Endodermal cell (in vitro differentiated cells): ENCODE results near the gene PTPN12. TPM values are rescaled to one million over a fixed set of nuclear protein-coding genes. Genes with fewer than 3 reads are reported as not detected.

Experiments
- DNase-seq: peaks from one replicate; pipeline ENCODE4 v3.0.0-alpha.2; 2017
- H3K27ac ChIP-seq: 2 replicates; pipeline ENCODE4 v1.5.1; 2013; ENCODE audit warnings: mild to moderate bottlenecking, low read depth, low read length, moderate library complexity
- H3K27me3 ChIP-seq: 2 replicates; pipeline ENCODE4 v1.6.1; 2013; ENCODE audit warnings: mild to moderate bottlenecking, low read length, moderate library complexity; ENCODE audit not compliant: insufficient read depth, control insufficient read depth, poor library complexity, severe bottlenecking
- H3K36me3 ChIP-seq: 2 replicates; pipeline ENCODE4 v1.7.0; 2013; ENCODE audit warnings: mild to moderate bottlenecking, low read length, moderate library complexity; ENCODE audit not compliant: control insufficient read depth, insufficient read depth
- H3K4me1 ChIP-seq: one replicate; pipeline ENCODE4 v1.7.0; 2013; ENCODE audit warnings: low read length; ENCODE audit not compliant: control insufficient read depth, insufficient read depth
- H3K4me3 ChIP-seq: 2 replicates; pipeline ENCODE4 v1.5.1; 2013; ENCODE audit warnings: mild to moderate bottlenecking, low read length, moderate library complexity
- H3K9ac ChIP-seq: 2 replicates; pipeline ENCODE4 v1.6.1; 2013; ENCODE audit warnings: mild to moderate bottlenecking, low read length, moderate library complexity; ENCODE audit not compliant: poor library complexity, severe bottlenecking; ENCODE audit errors: extremely low read depth
- H3K9me3 ChIP-seq: 2 replicates; pipeline ENCODE4 v1.6.1; 2013; ENCODE audit warnings: mild to moderate bottlenecking, low read length, moderate library complexity; ENCODE audit not compliant: control insufficient read depth
- H3K27ac Mint-ChIP-seq: 2 replicates; pipeline ENCODE4 v1.8.0; 2020; ENCODE audit warnings: mixed read lengths
- H3K27me3 Mint-ChIP-seq: 2 replicates; pipeline ENCODE4 v1.8.0; 2021; ENCODE audit warnings: mild to moderate bottlenecking, mixed read lengths; ENCODE audit not compliant: insufficient read depth
- H3K36me3 Mint-ChIP-seq: 2 replicates; pipeline ENCODE4 v1.8.0; 2020; ENCODE audit warnings: low read depth, mixed read lengths
- H3K4me1 Mint-ChIP-seq: 2 replicates; pipeline ENCODE4 v1.8.0; 2020; ENCODE audit warnings: mixed read lengths
- H3K4me3 Mint-ChIP-seq: 2 replicates; pipeline ENCODE4 v1.8.0; 2020; ENCODE audit warnings: mild to moderate bottlenecking, moderate library complexity, mixed read lengths
- H3K9me3 Mint-ChIP-seq: 2 replicates; pipeline ENCODE4 v1.8.0; 2020; ENCODE audit warnings: mild to moderate bottlenecking, mixed read lengths
- CTCF ChIP-seq: fragments of 200-600 bp; sonication (generic); conservative IDR thresholded peaks from 2 replicates; pipeline ENCODE4 v1.5.0; 2021; ENCODE audit warnings: antibody characterized with exemption, mild to moderate bottlenecking
- WGBS, 2 experiments: methylation state at CpG; one replicate each; pipeline versions ENCODE4 v1.1.5 to v1.1.7; 2013; ENCODE audit warnings: missing lambda C conversion rate in 2 of 2, mixed read lengths in 1 of 2; ENCODE audit not compliant: insufficient coverage in 1 of 2, insufficient read length in 1 of 2; 5-methylcytosine and 5-hydroxymethylcytosine counted together
- total RNA-seq, 2 donors: library from RNA; stranded (reverse); fragmentation: NEBNext Ultra II Directional in 1 of 2; extraction: Animal tissue kit (Norgen Biotek cat#: 25700) in 1 of 2; gene quantifications; 2 replicates in 1 of 2; 3 replicates in 1 of 2; pipeline ENCODE4 v1.2.1, GENCODE V29; 2021

Gene PTPN12
- total RNA-seq, 2 donors from 2014 or later: 147 to 158 TPM

- peaks cover 78% of the 10 kb centered on the region for H3K36me3 ChIP-seq
- DNase-seq: no peak
Measured at GRCh38 chr7:77657427-77658224, 120.5 kb downstream of the PTPN12 start.

GRCh38 chr7:77658928-77659327 is 121.8 kb downstream of the PTPN12 start:
- no peak for DNase-seq

More at GRCh38 chr7:77657427-77658224, 120.5 kb downstream of the PTPN12 start:
- Mint-ChIP-seq H3K9me3 (no peaks in the 10 kb centered on the region), H3K27me3 (no peaks in the 10 kb centered on the region), H3K4me3 (no peak overlapping the region), H3K4me1 (no peaks in the 10 kb centered on the region), H3K27ac (no peak overlapping the region), H3K36me3 (peaks cover 59% of the 10 kb centered on the region)
- no CpG with 5 or more reads among the region's 1 CpG for WGBS, 2 experiments
- H3K9ac ChIP-seq: no peak overlapping the region
- no peak overlapping the region for H3K27ac ChIP-seq
- no peaks in the 10 kb centered on the region for H3K9me3 ChIP-seq
- no peaks in the 10 kb centered on the region for H3K4me1 ChIP-seq
- H3K4me3 ChIP-seq: no peak overlapping the region
- TF ChIP-seq CTCF: peak; percentile 73
- no peaks in the 10 kb centered on the region for H3K27me3 ChIP-seq

GRCh38 chr7:77661816-77662215 is 124.7 kb downstream of the PTPN12 start:
- Mint-ChIP-seq H3K9me3 (no peaks in the 10 kb centered on the region), H3K36me3 (peaks cover 40% of the 10 kb centered on the region), H3K4me3 (no peak overlapping the region), H3K27me3 (no peaks in the 10 kb centered on the region), H3K27ac (no peak overlapping the region), H3K4me1 (no peaks in the 10 kb centered on the region)
- no peak for DNase-seq
- H3K4me3 ChIP-seq: no peak overlapping the region
- H3K4me1 ChIP-seq: no peaks in the 10 kb centered on the region
- H3K27ac ChIP-seq: no peak overlapping the region
- no peak for TF ChIP-seq CTCF
- H3K9me3 ChIP-seq: no peaks in the 10 kb centered on the region
- WGBS, 2 experiments: 97 to 100% methylated on average over 4 to 5 of the region's 5 CpGs
- peaks cover 58% of the 10 kb centered on the region for H3K36me3 ChIP-seq
- H3K9ac ChIP-seq: no peak overlapping the region
- H3K27me3 ChIP-seq: no peaks in the 10 kb centered on the region

More at GRCh38 chr7:77658928-77659327, 121.8 kb downstream of the PTPN12 start:
- H3K36me3 Mint-ChIP-seq: peaks cover 56% of the 10 kb centered on the region
- H3K27me3 Mint-ChIP-seq: no peaks in the 10 kb centered on the region
- Histone ChIP-seq H3K4me3 (no peak overlapping the region), H3K4me1 (no peaks in the 10 kb centered on the region), H3K27ac (no peak overlapping the region), H3K9me3 (no peaks in the 10 kb centered on the region), H3K36me3 (peaks cover 71% of the 10 kb centered on the region), H3K9ac (no peak overlapping the region), H3K27me3 (no peaks in the 10 kb centered on the region)
- H3K9me3 Mint-ChIP-seq: no peaks in the 10 kb centered on the region
- no peak overlapping the region for H3K27ac Mint-ChIP-seq
- no peaks in the 10 kb centered on the region for H3K4me1 Mint-ChIP-seq
- TF ChIP-seq CTCF: no peak
- H3K4me3 Mint-ChIP-seq: no peak overlapping the region
- 96 to 100% methylated on average over 3 to 5 of the region's 5 CpGs for WGBS, 2 experiments
